Uterine smooth muscle cell (primary cell): ENCODE results near the gene XIAP. TPM values are rescaled to one million over a fixed set of nuclear protein-coding genes. Genes with fewer than 3 reads are reported as not detected.

Source experiments
- total RNA-seq: library from RNA; depleted of rRNA; stranded (reverse); fragments of >200 nt; gene quantifications from 2 replicates; pipeline ENCODE4 v1.2.3, GENCODE V29; 2014

The XIAP gene
- 52.0 and 70.1 TPM in 2 replicates for total RNA-seq

DNA sequence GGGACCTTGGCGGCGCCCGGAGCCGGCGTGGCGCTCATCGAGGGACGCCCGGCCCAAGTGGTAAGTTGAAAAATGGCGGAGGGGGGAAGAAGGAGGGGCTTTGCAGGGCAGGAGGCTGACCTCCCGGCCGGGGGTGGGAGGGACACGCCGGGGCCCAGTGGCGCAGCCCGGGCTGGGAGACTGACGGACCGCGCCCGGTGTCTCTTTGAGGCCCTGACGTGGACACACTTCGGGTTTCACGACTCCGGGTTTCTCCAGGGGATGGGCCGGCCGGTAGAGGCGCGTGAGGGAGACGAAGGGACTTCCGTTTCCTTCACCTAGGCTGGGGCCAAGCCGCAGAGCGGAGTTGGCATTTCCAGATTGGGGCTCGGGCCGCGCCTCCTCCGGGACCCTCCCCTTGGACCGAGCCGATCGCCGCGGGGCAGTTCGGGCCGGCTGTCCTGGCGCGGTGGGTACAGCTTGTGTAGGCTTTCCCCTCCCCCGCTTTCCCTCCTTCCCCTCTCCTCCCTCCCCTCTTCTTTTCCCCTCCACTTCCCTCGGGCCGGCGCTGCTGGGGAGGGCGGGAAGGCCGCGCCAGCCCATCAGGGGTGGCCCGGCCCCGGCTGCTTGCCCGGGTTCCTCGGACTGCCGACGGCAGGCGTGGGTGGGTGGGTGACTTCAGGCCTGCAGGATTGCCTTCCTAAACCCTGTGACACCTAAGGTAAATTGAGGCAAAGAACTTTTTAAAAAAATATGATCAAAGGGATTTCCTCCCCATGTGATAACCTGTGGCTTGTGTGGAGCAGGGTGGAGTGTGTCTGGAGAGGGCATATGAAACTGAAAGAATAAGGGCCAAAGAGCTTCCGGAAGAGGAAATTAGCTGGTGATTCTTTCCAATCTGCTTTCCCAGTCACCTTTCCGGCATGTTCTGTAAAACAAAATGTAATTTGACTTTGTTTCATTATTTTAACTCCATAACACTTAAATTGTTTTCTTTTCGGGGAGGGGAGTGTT is at the start of gene XIAP:
XIAP (plus strand) TSS at position 208 of the 993 bp plus-strand sequence. CDS start 25,610 bp downstream, outside the sequence.

DNA sequence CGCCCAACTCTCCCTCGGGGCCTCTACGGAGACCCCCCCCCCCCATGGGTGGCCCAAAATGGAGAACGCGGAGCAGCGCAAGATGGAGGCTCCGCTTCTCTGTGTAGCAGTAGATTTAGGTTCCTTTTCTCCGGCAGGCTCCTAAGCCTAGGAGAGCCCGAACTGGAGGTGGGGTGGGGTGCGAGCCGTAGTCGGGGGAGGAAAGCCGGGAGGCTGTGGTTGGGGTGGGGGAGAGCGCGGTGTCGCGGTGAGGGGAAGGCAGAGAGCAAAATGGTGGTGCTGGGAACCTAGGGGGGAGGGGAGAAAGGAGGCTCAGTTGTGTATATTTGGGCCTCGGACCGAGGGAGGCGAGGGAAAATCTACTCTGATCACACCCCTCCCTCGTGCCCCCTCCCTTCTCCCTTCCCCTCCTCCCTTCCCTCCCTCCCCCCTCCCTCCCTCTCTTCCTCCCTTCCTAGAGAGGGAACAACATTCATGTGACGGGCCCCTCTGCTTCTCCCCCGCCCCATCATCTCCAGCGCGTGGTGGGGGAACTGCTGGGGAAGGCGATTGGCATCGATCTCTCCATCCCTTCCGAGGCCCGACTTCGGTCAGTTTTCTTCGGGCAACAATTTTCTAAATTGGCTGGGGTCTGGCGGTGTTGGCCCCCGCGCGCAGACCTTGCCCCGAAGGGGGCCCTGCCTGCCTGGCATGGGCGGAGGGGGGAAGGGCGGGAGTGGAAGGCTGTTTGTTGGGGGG is 101.6 kb downstream of the XIAP start, which contains the start of gene STAG2:
STAG2 (plus strand) TSS at position 439 of the 738 bp plus-strand sequence. CDS start 60,922 bp downstream, outside the sequence.

Other genes starting within 250 kb of the XIAP start
- 85.0 and 95.7 TPM in 2 replicates for gene THOC2, start 127.0 kb upstream of the XIAP start, total RNA-seq
- gene STAG2, start 101.7 kb downstream of the XIAP start, total RNA-seq = 91.2 and 107 TPM in 2 replicates